B cell (primary cell): ENCODE results near the gene GNPDA1.

ENCODE experiments used
- CTCF ChIP-seq: fragments of 200-600 bp; IDR thresholded peaks from one replicate; pipeline ENCODE4 v1.8.0; 2022; ENCODE audit warnings: antibody characterized with exemption, mild to moderate bottlenecking
- EZH2 ChIP-seq: IDR thresholded peaks from 2 replicates; pipeline ENCODE4 v1.6.1; 2012; ENCODE audit warnings: borderline replicate concordance, low read depth, mild to moderate bottlenecking, moderate library complexity, low read length; ENCODE audit not compliant: insufficient read depth, poor library complexity, severe bottlenecking

GRCh38 chr5:142038735-142039134, 25.9 kb upstream of the GNPDA1 start:
- TF ChIP-seq CTCF (no peak), EZH2 (no peak)
